HG03378 (cell line): ENCODE measurements around the gene HMG20A.
A peak's percentile ranks its signal among the peaks of the same experiment; 100 is the strongest.
"Not testable (repeated sequence)": the region's sequence is repeated elsewhere in the genome, so short reads cannot be mapped to it uniquely, and the experiment has no call there.

Source experiments
- ATAC-seq: cut with Tn5 transposase; IDR thresholded peaks from one replicate; pipeline ENCODE4 v1.9.1; 2021; ENCODE audit warnings: mild to moderate bottlenecking, moderate library complexity; ENCODE audit not compliant: unreplicated experiment

Gene HMG20A

DNA sequence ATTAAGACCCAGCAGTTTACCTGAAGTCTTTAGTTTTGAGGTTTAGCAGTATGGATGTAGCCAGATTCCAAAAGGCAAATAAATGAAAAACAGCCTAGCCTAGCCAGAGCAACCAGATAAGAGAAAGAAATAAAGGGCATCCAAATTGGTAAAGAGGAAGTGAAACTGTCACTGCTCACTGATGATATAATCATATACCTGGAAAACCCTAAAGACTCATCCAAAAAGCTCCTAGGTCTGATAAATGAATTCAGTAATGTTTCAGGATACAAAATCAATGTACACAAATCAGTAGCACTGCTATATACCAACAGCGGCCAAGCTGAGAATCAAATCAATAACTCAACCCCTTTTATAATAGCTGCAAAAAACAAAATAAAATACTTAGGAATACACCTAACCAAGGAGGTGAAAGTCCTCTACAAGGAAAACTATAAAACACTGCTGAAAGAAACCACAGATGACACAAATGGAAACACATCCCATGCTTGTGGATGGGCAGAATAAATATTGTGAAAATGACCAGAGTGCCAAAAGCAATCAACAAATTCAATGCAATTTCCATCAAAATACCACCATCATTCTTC is 14.4 kb upstream of the HMG20A start:
- not testable (repeated sequence) for ATAC-seq

DNA sequence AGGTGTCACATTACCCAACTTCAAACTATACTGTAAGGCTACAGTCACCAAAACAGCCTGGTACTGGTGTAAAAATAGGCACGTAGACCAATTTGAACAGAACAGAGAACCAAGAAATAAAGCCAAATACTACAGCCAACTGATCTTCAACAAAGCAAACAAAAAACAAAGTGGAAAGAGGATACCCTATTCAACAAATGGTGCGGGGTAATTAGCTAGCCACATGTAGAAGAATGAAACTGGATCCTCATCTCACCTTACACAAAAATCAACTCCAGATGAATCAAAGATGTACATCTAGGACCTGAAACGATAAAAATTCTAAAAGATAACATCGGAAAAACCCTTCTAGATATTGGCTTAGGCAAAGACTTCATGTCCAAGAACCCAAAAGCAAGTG is 13.8 kb upstream of the HMG20A start:
- ATAC-seq, result no peak

DNA sequence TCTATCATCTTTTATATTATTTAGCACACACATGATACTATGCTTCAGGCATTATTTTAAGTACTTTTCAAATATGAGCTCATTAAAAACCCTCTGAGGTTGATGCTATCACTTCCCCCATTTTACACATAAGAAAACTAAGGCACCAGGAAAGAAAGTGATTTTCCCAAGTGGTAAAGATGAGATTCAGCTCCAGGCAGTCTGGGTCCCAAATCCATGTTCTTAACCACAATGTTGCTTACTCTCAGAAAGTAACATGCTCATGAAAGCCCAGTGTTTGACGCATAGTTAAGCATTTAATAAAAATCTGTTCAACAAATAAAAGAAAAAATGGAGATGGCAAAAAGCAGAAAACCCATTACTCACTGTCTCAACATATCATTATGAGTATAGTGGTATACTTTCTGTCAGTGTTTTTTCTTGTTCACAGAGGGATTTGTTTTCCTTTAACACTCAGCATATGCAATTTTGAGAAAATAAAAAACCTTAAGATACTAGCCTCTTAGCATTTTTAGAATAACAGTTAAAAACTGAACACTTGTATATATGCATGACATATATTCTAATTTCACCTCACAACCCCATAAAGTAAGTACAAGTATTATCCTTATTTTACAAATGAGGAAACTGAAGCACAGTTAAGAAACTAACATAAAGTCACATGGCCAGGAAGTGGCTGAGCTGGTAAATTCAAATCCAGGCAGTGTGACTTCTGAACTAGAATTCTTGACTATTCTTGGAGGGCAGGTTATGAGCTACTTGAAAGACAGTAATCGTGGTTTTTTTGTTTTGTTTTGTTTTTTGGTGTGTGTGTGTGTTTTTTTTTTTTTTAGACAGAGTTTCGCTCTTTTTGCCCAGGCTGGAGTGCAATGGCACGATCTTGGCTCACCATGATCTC is 11.2 kb upstream of the HMG20A start:
- ATAC-seq, result no peak

DNA sequence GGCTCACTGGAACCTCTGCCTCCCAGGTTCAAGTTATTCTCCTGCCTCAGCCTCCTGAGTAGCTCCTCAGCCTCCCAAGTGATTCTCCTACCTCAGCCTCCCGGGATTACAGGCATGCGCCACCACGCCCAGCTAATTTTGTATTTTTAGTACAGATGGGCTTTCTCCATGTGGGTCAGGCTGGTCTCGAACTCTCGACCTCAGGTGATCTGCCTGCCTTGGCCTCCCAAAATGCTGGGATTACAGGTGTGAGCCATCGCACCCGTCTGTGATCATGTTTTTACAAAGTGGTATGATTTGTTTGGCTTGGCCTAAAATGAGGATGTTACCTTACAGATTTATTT is 10.6 kb upstream of the HMG20A start:
- not testable (repeated sequence) for ATAC-seq

DNA sequence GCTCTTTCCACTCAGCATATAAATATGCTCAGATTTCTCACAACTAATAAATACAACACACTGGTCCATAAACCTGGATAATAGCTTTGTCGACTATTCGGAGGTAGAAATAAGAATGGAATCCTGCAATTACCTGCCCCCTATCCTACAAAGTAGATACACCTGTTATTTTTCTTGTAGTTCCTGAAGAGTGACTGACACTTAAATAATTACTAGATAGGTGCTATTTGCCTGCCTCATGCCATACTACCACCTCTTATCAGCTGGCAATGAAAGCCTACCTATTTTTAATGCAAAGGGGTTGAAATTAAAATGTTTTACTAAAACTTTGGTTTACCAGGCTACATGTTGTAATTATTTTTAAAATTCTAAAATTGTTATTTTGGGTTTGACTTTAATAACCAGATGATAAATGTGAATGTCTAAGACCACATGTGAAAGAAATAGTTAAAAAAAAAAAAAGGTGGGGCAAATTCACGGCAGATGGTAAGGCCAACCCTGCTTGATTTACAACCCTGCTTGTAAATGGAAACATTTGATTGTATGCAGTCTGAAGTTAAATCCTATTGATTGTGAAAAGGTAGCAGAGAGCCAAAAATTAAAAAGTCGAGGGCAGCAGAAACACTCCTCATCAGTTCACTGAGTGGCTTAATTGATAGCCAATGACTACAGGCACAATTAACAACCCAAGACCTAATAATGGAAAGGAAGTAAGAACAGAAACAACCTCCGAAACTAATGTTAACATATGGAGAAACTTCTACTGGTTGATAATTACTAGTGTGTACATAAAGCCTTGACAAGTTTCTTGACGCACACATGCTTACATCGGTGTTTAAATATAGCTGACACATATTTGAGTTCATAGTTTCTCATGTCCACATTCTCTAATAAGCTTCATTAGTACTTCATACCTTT is 9.7 kb upstream of the HMG20A start:
- ATAC-seq, result no peak

DNA sequence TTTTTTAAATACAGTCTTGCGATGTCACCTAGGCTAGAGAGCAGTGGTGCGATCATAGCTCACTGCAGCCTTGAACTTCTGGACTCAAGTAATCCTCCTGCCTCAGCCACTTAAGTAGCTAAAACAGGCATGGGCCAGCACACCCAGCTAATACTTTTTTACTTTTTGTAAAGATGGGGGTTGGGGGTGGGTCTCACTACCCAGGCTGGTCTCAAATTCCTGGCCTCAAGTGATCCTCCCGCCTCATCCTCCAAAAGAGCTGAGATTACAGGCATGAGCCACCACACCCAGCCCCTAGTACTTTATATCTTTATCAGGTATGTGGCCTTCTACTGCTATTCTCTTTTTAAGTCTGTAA is 9.1 kb upstream of the HMG20A start:
- no peak for ATAC-seq

DNA sequence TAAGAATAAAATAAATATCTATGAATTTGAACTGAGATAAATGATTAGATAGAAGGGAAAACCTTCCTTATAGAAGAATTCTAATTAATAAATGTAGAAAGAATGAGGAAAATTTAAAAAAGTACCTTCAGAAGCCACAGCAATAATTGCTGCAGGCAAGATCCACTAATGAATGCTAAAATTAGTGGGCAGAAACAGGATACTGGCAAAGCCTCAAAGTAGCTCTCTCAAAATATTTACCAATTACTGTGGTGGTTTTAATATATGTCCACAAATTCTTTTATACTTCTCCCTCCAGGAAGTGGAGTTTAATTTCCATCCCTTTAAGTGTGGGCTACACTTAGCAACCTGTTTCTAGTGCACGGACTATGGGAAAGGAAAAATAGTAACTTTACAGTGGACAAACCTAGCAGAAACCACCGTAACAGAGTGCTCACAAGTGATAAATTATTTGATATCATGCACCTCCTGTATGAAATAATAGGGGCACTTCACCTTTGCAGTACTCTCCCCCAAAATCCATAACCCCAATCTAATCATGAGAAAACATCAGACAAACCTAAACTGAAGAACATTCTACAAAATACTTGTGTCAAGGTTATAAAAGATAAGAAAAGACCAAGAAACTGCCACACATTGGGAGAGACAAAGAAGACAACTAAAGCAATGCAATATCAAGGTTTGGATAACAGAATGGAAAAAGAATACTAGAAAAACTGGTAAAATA is 7.6 kb upstream of the HMG20A start:
- ATAC-seq, result no peak

DNA sequence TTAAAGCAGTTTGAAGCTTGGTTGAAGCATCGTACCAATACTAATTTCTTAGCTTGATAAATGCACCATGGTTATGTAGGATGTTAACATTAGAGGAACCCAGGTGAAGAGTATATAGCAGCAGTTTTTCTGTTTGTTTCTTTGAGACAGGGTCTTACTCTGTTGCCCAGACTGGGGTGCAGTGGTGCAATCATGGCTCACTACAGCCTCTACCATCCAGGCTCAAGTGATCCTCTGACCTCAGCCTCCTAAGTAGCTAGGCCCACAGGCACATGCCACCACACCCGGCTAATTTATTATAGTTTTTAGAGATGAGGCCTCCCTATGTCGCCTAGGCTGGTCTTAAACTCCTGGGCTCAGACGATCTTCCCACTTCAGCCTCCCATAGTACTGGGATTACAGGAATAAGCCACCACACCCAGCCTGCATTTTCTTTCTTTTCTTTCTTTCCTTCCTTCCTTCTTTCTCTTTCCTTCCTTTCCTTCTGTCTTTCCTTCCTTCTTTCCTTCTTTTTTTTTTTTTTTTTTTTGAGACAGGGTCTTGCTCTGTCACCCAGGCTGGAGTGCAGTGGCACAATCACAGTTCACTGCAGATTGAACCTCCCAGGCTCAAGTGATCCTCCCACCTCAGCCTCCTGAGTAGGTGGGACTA is 6.9 kb upstream of the HMG20A start:
- no peak for ATAC-seq

DNA sequence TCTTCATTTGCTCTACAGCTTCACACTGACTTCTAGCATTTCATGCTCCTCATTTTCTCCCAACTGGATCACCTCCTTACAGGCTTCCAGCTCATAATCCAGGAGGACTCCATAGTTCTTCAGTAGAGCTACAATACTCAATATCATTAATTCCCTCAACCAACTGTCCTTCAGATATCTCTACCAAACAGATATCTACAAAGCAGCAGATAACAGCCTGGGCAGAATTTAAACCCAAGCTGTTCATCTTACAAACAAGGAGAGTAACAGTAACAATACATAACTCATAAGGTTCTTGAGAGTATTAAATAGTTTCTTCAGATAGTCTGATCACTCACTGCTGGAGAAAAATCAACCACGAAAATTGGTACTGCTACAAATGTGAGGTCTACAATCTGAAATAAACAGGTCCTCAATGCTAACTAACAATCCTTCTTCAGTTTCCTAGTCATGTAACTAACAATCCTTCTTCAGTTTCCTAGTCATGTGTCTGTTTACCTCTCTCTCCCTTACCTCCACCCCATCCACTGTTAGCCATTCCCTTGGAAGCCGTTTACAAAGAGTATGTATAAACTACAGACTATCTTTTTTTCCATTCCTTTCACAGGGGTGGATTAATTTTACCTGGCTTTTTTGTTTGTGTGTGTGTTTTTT is 5.8 kb upstream of the HMG20A start:
- ATAC-seq, result no peak

DNA sequence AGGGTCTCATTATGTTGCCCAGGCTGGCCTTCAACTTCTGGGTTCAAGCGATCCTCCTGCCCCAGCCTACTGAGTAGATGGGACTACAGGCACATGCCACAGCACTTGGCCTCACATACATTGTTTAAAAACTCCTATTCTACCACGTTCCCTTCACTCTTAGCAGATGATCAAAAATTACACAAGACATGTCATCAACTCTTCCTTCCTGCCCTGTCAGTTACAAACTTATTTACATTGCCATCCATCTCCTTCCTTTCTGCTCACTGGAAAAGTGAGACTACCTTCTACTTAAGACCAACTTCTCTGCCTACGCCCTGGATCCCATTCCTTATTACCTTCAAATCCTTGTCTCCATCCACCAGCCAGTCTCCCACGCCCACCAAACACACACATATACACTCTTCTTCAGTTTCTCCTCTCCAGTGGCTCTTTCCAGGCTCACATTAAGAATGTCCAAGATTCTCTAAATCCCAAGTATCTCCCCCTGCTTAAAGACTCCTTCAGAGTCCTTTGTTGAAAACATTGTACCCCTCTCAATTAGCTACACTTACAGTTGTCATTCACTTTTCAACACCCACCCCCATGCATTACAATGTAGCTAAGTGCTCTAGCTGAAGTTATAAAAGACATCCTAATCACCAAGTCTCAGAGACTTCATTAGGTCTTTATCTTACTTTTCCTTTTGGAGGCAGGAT is 5.1 kb upstream of the HMG20A start:
- ATAC-seq, result no peak

DNA sequence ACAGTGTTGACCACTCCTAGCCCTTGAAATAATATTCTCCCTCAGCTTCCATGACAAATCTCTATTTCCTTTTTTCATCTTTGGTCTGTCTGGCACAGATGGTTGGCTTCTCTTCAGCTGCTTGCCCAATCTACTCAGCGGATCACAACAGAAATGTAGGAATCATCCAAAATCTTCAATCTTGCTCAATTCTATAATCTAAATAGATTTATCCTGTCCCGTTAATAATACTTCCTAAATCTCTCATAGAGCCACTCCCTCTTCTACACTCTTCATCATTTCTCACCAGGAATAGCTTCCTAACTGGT is 4.6 kb upstream of the HMG20A start:
- ATAC-seq, result no peak

DNA sequence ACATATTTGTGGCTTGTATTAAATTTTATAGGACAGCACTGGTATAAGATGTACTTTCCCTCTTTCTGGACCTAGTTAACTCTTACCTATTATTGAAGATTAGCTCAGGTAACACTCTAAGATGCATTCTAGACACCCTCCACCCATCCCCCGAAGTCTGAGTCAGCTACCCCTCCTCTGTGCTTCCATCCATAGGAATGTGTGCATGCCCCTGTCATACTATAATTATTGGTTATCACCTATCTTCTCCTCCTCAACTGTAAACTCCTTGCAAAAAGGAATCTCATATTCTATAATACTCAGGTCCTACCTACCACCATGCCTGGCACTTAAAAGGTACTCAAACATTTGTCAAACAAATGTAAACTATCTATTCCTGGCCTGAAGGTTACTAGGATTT is 3.7 kb upstream of the HMG20A start:
- ATAC-seq, result no peak

DNA sequence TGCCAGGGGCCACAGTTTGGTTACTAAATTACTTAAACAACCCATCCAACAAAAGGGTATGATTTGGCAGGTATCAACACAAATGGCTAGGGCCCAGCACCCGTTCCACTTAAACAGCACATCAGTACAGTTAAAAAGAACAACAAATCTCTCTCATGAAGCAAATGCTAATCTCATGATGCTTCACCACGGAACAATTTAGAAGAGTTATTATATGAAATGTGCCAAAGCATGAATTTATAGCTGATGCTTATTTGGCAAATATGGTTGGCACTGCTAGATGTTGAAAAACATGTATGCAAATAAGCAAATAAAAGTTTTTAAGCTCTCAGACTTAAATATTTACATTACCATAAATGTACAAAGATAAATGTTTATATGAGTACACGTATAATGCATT is 3.1 kb upstream of the HMG20A start:
- no peak for ATAC-seq

DNA sequence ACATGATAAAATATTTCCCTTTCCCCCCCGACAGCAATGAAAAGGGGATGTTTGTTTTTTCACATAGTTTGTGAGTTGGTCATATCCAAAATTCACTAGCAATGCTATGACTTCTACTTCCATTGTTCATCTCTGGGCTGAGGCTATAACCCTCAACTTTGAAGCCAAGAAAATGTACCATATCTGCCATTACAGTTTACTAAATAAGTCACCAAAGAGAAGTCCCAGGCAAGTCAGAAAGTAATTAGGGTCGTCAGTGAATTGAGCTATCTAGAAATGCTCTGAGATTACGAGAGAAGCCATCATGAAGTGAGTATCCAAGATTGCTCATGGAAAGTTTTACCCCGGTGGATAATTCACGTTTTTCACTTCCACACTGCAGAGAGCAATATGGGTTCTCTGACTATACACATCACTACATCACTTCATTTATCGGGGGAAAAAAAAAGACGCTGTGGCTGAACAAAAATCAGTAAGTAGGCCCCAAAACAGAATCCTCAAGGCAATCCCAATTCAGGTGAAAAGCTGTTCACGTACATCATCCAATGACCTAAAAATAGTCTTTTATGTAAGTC is 2.2 kb upstream of the HMG20A start:
- ATAC-seq, result no peak

DNA sequence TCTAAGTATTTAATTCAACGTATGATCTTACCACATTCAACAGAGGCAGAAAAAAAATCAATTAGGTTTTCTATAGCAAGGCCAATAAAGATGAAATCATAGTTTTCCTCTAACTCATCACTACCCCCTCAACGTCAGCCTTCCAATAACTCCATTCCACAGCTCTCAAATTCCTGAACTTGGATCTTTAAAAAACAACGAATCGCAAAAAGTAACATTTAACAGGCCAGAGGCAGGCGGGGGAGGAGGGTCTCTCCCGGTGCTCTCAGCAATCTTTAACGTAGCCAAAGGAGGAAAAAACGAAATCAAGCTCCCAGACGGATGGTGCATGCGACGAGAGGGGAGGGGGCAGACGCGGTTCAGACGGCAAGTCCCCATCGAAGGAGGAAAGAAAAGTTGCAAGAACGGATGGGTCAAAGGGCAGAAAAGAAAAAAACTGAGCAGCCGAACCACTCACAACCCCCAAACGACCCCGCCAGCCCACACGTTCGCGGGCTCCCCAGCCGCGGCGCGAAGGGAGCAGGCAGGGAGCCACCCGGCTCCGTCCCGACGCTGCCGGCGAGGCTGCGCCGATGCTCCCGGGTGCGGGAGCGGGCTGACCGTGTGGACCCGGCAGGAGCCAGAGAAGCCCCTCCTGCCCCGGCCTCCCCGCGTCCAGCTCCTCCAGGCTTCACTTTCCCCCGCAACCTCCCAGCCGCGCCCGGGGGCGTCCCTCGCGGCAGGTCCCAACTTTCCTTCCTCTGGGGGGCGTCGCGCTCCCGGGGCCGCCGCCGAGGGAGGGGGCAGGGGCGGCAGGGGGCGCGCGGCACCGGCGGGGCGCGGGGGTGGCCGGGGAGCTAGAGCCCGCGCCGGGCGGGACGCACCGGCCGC is 1.5 kb upstream of the HMG20A start:
- peak; percentile 3 for ATAC-seq

DNA sequence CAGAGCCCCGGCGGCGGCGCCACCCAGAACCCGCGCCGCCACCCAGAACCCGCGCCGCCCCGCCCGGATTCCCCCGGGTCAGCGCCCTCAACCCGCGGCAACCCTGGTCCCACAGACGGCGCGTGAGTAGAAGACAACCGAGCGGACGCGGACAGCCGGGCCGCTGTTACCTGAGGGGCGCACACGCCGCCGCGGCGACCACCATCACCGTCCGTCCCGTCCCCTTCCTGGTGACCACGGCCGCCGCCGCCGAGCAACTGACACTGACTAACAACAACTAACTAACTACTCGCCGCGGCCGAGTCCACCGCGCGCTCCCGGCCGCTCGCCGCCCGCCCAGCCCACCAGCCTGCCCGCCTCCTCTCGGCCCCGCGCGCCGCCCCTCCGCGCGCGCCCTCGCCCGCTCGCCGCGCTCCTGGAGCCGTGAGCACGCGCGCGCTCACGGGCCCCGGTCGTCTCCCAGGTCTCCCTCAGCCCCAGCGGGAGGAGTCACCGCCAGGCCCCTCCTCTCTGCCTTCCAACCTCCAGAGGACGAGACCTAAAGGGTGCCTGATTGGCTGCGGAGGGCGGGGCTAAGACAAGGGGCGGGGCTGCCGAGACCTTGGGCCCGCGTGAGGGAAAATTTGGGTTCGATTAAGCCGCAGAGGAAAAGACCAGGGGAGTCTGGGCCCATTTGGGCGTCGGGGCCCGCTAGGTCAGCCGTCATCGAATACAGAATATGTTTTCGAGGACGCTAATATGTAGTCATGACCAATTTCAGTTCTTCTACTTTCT is 665 bp upstream of the HMG20A start, which contains the start of gene PEAK1:
TSS of gene PEAK1 (minus strand) at position 269 of the 774 bp plus-strand sequence. CDS start 238,178 bp downstream, outside the sequence.
- ATAC-seq, result peak; percentile 76

DNA sequence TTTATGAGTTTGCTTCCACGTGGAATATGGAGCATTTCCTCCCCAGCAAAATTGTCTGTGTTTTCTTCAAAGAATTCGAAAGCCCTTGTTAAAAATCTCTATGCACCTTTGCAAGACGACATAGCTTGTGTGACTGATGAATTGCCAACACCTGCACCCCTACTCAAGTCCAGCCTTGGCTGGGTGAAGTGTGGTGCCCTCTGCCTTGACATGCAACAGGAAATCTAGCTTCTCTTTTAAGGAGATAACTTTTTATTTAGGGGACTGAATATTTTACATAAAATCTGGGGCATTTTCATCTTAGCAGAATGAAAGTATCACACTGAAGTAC is 647 bp downstream of the HMG20A start:
- no peak for ATAC-seq

DNA sequence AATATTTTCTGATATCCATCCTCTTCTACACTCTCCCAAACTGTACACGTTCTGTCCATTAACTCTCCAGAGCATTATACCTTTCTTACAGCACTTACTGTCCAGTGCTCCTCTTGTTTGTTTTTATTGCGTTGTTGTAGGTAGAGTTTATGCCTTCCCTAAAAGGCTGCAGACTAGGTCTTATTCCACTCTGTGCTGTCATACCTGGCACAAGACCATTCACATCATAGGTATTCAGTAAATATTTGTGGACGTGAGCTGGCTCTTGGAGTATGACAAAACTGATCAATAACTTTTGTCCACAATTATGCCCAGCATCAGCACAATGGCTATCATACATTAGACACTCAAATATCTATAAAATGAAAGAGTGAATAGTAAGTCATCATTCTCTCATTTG is 4.4 kb downstream of the HMG20A start:
- ATAC-seq, result no peak
